Measurements from ENCODE around the gene UGT1A4. TPM values are rescaled to one million over a fixed set of nuclear protein-coding genes. Genes with fewer than 3 reads are reported as not detected.
A peak's percentile ranks its signal among the peaks of the same experiment; 100 is the strongest.

The UGT1A4 gene
- total RNA-seq, 1 donor from 2014 or later = not detected

DNA sequence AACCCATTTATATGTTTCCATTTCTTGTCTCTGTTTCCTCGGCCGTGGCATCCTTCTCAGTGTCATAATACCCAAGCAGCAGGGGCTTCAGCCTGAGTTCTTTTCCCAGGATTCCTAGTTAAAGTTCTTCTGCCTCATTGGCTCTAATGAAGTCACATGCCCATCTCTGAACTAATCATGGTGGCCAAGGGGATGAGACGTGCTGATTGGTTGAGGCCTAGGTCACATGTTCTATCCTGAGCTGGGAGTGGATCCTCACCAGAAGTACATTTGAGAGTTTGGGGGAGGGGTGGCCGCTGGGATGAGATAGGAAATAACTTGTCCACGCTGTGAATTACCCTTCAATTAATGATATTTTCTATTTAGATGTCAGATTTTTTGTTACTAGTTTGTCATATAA is 9.6 kb upstream of the UGT1A4 start:
- Histone ChIP-seq H3K4me1 (no peaks in the 10 kb centered on the region), H3K9me3 (no peaks in the 10 kb centered on the region), H3K4me3 (no peak overlapping the region), H3K27me3 (no peaks in the 10 kb centered on the region), H3K27ac (no peak overlapping the region), H3K36me3 (no peaks in the 10 kb centered on the region)
- intact Hi-C loops (cut with DNase I) = no loop called here
- TF ChIP-seq, protein P1, sequence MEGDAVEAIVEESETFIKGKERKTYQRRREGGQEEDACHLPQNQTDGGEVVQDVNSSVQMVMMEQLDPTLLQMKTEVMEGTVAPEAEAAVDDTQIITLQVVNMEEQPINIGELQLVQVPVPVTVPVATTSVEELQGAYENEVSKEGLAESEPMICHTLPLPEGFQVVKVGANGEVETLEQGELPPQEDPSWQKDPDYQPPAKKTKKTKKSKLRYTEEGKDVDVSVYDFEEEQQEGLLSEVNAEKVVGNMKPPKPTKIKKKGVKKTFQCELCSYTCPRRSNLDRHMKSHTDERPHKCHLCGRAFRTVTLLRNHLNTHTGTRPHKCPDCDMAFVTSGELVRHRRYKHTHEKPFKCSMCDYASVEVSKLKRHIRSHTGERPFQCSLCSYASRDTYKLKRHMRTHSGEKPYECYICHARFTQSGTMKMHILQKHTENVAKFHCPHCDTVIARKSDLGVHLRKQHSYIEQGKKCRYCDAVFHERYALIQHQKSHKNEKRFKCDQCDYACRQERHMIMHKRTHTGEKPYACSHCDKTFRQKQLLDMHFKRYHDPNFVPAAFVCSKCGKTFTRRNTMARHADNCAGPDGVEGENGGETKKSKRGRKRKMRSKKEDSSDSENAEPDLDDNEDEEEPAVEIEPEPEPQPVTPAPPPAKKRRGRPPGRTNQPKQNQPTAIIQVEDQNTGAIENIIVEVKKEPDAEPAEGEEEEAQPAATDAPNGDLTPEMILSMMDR (IDR thresholded peaks at IDR 0.05) = no peak
- DNase-seq (ENCODE audit: low spot score in 2 of 2) = no peak

DNA sequence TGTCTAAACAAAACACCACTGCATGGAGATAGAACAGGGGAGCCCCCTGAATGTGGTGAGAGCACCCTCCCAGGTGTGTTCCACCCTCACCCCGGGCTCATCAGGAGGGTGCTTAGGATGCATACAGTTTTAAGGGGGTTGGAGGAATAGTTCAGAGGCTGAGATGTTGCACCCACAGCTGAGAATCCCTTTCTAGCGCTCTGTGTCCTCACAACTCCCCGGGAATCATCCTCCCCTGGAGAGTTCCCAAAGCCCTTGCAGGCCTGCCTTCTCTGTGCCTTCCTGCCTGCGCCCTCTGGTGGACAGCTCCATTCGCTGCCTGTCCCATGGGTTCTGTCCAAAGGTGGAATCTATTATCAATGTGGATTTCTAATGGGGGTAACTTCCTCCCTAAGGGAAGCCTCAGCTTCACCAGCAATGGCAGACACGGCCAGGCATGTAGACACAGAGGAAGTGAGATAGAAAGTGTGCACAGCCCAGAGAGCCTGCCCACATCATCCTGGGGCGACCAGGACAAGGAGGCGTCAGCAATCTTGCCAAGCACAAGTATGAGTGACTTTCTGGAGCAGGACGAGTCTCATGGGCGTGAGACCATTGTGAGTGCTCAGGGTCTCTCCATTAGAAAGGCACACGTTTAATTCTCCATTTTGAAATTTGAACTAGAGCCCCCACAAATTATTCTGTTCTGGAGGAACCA is 7.1 kb upstream of the UGT1A4 start:
- DNase-seq (ENCODE audit: low spot score in 2 of 2) = peak in 1 of 2 donors; percentile 75
- Histone ChIP-seq H3K36me3 (no peaks in the 10 kb centered on the region), H3K4me1 (no peaks in the 10 kb centered on the region), H3K9me3 (no peaks in the 10 kb centered on the region), H3K4me3 (no peak overlapping the region), H3K27me3 (no peaks in the 10 kb centered on the region), H3K27ac (no peak overlapping the region)
- intact Hi-C loops (cut with DNase I) = loop anchor here (5.0 kb wide), 1 partner anchor 264 kb away; no protein-coding TSS in a partner anchor
- TF ChIP-seq, protein P1 (IDR thresholded peaks at IDR 0.05) = peak; percentile 44 to 66 (median 56)

DNA sequence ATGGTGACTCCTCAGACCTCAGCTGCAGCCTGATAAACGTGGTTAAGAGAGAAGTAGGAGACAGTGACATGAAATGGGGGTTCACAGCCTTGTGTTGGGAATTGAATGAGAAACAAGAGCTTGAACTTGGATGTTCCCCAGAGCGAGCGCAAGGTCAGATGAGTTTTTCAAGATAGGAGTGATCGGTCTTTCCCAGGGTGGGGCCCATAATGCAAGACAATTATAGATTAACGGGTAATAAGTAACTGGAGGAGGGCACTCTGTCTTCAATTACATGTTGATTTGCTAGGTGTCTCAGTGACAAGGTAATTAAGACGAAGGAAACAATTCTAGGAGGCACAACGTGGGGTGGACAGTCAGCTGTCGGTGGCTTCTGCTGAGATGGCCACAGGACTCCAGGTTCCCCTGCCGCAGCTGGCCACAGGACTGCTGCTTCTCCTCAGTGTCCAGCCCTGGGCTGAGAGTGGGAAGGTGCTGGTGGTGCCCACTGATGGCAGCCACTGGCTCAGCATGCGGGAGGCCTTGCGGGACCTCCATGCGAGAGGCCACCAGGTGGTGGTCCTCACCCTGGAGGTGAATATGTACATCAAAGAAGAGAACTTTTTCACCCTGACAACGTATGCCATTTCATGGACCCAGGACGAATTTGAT is 5.8 kb upstream of the UGT1A4 start, which contains the start of gene UGT1A5:
Gene UGT1A5, plus strand, starts transcription at position 297 of the 651 bp plus-strand sequence. Its CDS starts 85 bp downstream, at position 382.
- DNase-seq (ENCODE audit: low spot score in 2 of 2) = no peak
- Histone ChIP-seq H3K9me3 (no peaks in the 10 kb centered on the region), H3K4me3 (no peak within 1 kb of the TSS), H3K4me1 (no peaks in the 10 kb centered on the region), H3K27me3 (no peaks in the 10 kb centered on the region), H3K36me3 (no peaks in the 10 kb centered on the region), H3K27ac (no peak within 1 kb of the TSS)
- intact Hi-C loops (cut with DNase I) = loop anchor here (5.0 kb wide), 1 partner anchor 265 kb away; no protein-coding TSS in a partner anchor
- TF ChIP-seq, protein P1 (IDR thresholded peaks at IDR 0.05) = no peak

DNA sequence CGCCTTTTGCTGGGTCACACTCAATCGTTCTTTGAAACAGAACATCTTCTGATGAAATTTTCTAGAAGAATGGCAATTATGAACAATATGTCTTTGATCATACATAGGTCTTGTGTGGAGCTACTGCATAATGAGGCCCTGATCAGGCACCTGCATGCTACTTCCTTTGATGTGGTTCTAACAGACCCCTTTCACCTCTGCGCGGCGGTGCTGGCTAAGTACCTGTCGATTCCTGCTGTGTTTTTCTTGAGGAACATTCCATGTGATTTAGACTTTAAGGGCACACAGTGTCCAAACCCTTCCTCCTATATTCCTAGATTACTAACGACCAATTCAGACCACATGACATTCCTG is 5.3 kb upstream of the UGT1A4 start:
- H3K9me3 ChIP-seq = no peaks in the 10 kb centered on the region
- no peaks in the 10 kb centered on the region for H3K36me3 ChIP-seq
- no peak overlapping the region for H3K27ac ChIP-seq
- TF ChIP-seq, protein P1 (IDR thresholded peaks at IDR 0.05) = no peak
- H3K27me3 ChIP-seq = no peaks in the 10 kb centered on the region
- H3K4me1 ChIP-seq = no peaks in the 10 kb centered on the region
- intact Hi-C loops (cut with DNase I) = loop anchor here (5.0 kb wide), 1 partner anchor 266 kb away; no protein-coding TSS in a partner anchor
- no peak for DNase-seq (ENCODE audit: low spot score in 2 of 2)
- H3K4me3 ChIP-seq = no peak overlapping the region

DNA sequence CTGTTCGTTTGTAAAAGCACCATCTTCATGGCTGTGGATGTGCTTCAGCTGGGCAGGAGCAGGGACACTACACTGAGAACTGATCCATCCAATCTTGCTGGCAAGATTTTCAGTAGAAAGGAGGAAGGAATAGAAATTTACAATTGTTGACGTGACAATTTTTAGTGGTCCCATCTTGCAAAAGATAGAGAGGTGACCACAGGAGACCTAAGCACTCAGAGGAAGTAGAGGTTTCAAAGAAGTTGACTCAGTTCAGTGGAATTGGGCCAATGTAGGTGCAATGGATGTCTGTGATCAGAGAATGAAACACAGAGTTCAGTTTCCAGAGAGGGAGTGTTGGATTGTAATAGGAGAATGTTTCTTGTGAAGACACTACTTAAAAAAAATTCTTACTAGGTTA is 4.4 kb upstream of the UGT1A4 start:
- TF ChIP-seq, protein P1 (IDR thresholded peaks at IDR 0.05) = no peak
- Histone ChIP-seq H3K27ac (no peak overlapping the region), H3K4me1 (no peaks in the 10 kb centered on the region), H3K27me3 (no peaks in the 10 kb centered on the region), H3K9me3 (no peaks in the 10 kb centered on the region), H3K4me3 (no peak overlapping the region), H3K36me3 (no peaks in the 10 kb centered on the region)
- intact Hi-C loops (cut with DNase I) = loop anchor here (5.0 kb wide), 1 partner anchor 267 kb away; no protein-coding TSS in a partner anchor
- no peak for DNase-seq (ENCODE audit: low spot score in 2 of 2)
